Stomach smooth muscle (tissue), 2 donors: Measurements from ENCODE around the gene PTPRJ.

Experiments
- H3K27ac ChIP-seq: one replicate; pipeline ENCODE4 v1.7.0; 2013; ENCODE audit warnings: mild to moderate bottlenecking, low read length, inconsistent platforms
- H3K27me3 ChIP-seq, 2 donors: one replicate each; pipeline ENCODE4 v1.7.0; 2013; ENCODE audit warnings: low read length in 2 of 2; ENCODE audit not compliant: insufficient read depth in 2 of 2, control insufficient read depth in 1 of 2
- H3K36me3 ChIP-seq, 2 donors: one replicate each; pipeline ENCODE4 v1.7.0; 2013; ENCODE audit warnings: low read length in 2 of 2; ENCODE audit not compliant: control insufficient read depth in 2 of 2, insufficient read depth in 2 of 2
- H3K4me1 ChIP-seq: one replicate; pipeline ENCODE4 v1.7.0; 2013; ENCODE audit warnings: low read length; ENCODE audit not compliant: control insufficient read depth, insufficient read depth
- H3K4me3 ChIP-seq, 2 donors: one replicate each; pipeline ENCODE4 v1.7.0; 2013; ENCODE audit warnings: low read length in 2 of 2
- H3K9ac ChIP-seq, 2 donors: one replicate each; pipeline ENCODE4 v1.7.0; 2013; ENCODE audit warnings: low read length in 2 of 2, mild to moderate bottlenecking in 1 of 2
- H3K9me3 ChIP-seq, 2 donors: one replicate each; pipeline ENCODE4 v1.7.0; 2013; ENCODE audit warnings: low read length in 2 of 2; ENCODE audit not compliant: control insufficient read depth in 2 of 2
- donor health status: healthy.
- donor health status: Pancreatic carcinoma.

The PTPRJ gene

DNA sequence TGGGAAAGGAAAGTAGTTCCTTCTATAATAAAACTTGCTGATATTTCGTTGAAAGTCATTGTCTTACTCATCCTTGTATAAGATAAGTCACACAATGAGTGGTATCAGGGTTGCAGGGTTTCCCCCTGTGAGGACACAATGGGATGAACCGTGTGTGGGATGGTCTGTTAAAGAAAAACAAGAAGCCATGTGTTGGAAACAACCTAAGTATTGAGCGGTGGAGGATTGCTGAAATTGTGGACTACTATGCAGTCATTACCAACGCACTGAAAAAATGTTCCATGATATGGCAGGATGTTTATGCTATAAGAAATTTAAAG, 28.6 kb downstream of the PTPRJ start:
- H3K4me3 ChIP-seq, result no peak overlapping the region
- peaks cover 23% of the 10 kb centered on the region for H3K4me1 ChIP-seq
- H3K27ac ChIP-seq, result no peak overlapping the region

DNA sequence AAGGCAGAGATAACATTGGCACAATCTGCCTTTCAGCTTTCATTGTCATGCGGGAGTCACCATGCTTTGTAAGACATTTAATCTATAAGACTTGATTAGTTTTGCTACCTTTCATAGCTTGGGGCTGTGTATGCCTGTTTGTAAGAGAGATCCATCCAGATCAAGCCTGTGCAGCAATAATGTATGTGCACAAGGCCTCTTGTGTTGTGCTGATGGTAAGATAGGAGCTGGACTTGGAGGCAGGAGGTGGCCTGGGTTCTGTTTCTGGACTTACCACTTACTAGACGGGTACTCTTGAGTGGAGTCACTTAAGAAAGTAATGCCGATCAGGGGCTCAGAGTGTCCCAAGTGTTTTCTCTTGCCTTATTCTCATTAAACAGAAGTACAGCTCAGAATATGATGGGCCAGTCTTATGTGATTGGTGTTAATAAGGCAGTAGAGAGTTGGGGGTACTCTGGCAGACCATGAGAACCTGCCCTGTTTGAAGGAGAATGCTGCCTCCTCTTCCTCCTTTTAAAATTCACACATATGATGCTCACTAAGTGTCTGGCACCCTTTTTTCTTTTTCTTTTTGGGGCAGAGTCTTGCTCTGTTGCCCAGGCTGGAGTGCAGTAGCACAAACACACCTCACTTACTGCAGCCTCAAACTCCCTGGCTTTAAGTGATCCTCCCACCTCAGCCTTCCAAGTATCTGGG, 30.9 kb downstream of the PTPRJ start:
- H3K4me3 ChIP-seq, result no peak overlapping the region
- no peak overlapping the region for H3K27ac ChIP-seq
- H3K36me3 ChIP-seq, result no peaks in the 10 kb centered on the region
- H3K9me3 ChIP-seq, result no peaks in the 10 kb centered on the region
- H3K4me1 ChIP-seq, result peaks cover 6% of the 10 kb centered on the region
- H3K27me3 ChIP-seq, result no peaks in the 10 kb centered on the region
- H3K9ac ChIP-seq, result no peak overlapping the region

More for the DNA sequence above, 28.6 kb downstream of the PTPRJ start:
- no peaks in the 10 kb centered on the region for H3K27me3 ChIP-seq
- no peak overlapping the region for H3K9ac ChIP-seq
- H3K9me3 ChIP-seq, result no peaks in the 10 kb centered on the region
- H3K36me3 ChIP-seq, result no peaks in the 10 kb centered on the region

DNA sequence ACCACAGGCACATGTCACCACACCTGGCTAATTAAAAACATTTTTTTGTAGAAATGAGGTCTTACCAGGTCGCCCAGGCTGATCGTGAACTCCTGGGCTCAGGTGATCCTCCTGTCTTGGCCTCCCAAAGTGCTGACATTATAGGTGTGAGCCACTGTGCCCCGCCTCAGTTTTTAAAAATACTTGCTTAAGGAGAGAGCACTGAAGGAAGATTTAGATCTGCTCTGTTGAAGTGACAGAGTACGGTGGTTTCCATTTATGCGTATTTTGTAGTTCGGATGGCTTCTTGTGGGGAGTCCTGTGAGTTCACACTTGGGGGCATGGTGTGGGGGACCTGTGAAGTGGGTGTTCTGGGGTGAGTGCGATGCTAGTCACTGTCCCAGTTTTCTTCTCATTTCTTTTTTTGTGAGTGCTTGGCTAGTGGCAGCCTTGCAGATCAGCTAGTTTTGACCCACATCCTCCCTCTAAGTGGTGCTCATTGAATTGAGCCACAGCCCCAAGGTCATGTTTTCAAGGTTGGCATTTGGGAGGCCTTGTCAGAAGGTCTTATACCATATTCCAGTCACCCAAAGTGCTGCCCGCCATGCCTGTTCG, 31.5 kb downstream of the PTPRJ start:
- H3K36me3 ChIP-seq, result no peaks in the 10 kb centered on the region
- no peak overlapping the region for H3K4me3 ChIP-seq
- no peaks in the 10 kb centered on the region for H3K27me3 ChIP-seq
- no peak overlapping the region for H3K27ac ChIP-seq
- H3K9ac ChIP-seq, result no peak overlapping the region
- no peaks in the 10 kb centered on the region for H3K9me3 ChIP-seq
- H3K4me1 ChIP-seq, result no peaks in the 10 kb centered on the region

DNA sequence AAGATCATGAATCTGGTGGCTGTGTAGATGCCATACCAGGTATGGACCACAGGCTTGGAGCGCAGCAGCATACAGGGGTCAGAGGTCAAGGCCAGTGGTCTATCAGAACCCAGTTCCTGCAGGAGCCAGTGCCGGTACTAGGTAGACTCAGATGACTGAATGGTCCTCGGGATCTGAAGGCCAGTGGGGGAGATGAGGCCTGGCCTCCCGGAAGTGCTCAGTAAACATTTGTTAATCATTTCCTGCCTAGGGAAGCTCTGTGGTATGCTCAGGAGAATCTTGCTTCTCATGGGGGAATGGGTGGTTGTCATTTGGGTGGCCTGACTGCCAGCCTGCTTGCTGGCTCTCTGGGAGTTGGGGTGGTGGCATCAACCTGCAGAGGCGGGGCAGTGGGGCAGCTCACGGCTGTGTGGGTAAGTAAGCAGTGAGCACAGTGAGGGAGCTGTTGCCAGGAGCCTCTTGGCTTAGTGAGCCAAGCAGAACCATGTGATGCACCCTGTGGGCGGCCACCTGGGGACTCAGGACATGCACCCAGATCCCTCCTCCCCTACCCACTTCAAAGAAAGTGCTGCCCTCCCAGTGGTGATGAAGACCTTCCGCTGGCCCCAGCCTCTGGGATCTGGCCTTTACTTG, 33.0 kb downstream of the PTPRJ start:
- H3K9ac ChIP-seq, result no peak overlapping the region
- H3K4me3 ChIP-seq, result no peak overlapping the region
- H3K27ac ChIP-seq, result no peak overlapping the region
- no peaks in the 10 kb centered on the region for H3K9me3 ChIP-seq
- peaks cover 4% of the 10 kb centered on the region for H3K4me1 ChIP-seq
- H3K27me3 ChIP-seq, result no peaks in the 10 kb centered on the region
- no peaks in the 10 kb centered on the region for H3K36me3 ChIP-seq

DNA sequence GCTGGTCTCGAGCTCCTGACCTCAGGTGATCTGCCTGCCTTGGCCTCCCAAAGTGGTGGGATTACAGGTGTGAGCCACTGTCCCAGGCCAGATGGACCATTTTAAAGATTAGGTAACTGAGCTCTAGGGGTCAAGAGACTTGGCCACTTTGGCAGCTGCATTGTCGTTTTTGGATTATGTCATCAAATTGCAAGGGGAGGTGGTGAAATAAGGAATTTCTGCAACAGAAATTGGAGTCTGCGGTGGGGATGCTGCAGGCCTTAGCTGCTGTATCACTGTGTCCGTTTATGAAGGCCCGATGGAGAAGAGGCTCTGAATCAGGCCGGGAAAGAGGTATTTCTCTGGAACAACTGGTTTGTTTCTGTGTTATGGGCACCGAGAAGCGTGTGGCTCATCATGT, 34.6 kb downstream of the PTPRJ start:
- Histone ChIP-seq H3K4me3 (no peak overlapping the region), H3K36me3 (no peaks in the 10 kb centered on the region), H3K27me3 (no peaks in the 10 kb centered on the region), H3K27ac (no peak overlapping the region), H3K4me1 (peaks cover 5% of the 10 kb centered on the region), H3K9me3 (no peaks in the 10 kb centered on the region), H3K9ac (no peak overlapping the region)

DNA sequence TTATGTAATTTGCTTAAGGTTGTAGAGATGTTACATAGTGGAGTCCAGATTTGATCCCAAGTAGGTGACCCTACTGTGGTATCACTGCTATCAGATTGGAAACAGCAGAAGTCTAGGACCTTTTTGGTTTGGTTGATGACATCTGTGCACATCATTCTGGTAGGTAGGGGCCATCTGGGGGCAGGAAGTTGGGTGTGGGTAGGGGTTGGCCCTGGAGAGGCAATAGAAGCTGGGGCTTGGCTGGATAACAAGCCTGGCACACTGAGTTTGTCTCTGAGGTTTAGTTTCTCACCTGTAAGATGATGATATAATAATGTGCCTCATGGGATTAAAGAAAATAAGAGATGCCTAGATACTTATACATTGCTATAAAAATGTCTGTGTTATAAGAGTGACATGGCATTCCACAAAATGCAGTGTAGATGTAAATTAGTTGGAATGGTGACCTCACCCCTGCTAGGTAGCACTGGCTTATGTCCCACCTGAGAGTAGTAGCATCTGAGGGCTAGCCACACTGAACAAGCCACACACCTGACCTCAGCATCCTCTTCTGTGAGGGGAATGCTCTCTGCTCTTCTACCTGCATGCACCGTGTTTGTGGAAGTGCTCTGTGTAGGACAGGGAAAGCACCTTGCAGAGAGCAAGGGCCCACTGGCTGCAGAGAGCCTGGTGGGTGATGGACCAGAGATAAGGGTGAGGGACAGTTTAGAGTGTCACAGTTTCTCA, 36.9 kb downstream of the PTPRJ start:
- Histone ChIP-seq H3K4me3 (no peak overlapping the region), H3K27me3 (no peaks in the 10 kb centered on the region), H3K9ac (no peak overlapping the region), H3K27ac (no peak overlapping the region), H3K4me1 (peaks cover 5% of the 10 kb centered on the region), H3K9me3 (no peaks in the 10 kb centered on the region), H3K36me3 (no peaks in the 10 kb centered on the region)

DNA sequence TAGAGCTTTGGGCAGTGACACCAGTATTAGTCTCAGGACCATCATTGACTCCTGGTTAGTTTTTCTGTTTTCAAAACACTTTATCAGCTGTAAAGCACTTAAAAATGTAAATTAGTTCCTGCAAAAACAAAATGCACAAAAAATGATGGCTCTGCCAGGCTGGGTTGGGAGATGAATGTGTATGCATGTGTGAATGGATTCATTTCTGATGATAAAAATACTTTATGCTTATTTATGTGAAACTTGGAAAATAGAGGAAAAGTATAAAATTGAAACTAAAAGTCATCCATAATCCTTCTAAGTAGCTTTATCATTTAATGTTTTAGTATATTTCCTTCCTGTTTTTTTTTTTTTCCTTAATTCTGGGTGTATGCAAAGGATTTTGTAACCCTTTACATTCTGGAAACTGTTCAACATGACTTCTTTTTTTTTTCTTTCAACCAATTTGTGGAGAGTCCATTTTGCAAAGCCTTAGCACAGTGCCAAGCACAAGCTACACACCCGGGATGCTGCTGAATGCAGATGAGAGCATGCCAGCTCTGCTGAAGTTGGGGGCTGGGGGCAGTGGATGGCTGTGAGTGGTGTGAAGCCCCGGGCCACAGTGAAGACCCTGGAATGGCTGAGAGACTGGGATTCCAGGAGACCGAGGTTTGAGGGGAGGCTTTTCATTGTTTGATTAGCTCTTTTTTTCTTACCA, 37.6 kb downstream of the PTPRJ start:
- no peaks in the 10 kb centered on the region for H3K9me3 ChIP-seq
- H3K27me3 ChIP-seq, result no peaks in the 10 kb centered on the region
- H3K27ac ChIP-seq, result no peak overlapping the region
- H3K4me3 ChIP-seq, result no peak overlapping the region
- H3K9ac ChIP-seq, result no peak overlapping the region
- no peaks in the 10 kb centered on the region for H3K36me3 ChIP-seq
- H3K4me1 ChIP-seq, result peaks cover 5% of the 10 kb centered on the region

DNA sequence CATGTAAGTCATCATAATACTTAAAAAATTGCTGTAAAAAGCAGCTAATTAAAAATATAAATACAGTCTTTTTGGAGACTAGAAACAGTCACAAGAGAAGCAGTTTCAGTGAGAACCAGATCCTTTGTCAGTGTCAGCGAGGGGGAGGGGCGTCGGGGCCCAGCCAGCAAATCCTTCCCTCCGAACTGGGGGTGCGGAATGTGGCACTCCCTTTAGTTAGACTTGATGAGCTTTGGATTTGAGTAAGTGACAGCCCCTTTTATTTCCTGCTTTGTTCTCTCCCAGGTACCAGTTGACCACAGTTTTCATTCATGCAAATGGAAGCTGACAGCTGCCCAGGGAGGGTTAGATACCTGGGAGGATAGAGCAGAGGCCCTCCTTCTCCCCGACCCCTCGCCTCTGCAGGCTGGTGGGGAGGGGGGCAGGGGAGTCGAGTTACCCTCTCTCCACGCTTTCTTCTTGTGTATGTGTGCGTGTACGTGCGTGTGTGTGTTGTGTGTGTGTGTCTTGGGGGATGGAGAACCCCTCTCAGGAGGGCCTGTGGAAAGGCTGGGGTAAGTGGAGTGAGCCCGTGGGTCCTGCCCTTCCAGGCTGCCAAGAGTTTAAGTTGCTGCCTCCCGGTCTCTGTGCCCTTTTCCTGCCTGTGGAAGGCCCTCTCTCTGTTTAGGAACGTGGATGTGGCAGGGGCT, 38.3 kb downstream of the PTPRJ start:
- H3K9me3 ChIP-seq, result no peaks in the 10 kb centered on the region
- no peaks in the 10 kb centered on the region for H3K27me3 ChIP-seq
- H3K27ac ChIP-seq, result no peak overlapping the region
- peaks cover 5% of the 10 kb centered on the region for H3K4me1 ChIP-seq
- H3K9ac ChIP-seq, result no peak overlapping the region
- H3K36me3 ChIP-seq, result no peaks in the 10 kb centered on the region
- H3K4me3 ChIP-seq, result no peak overlapping the region

DNA sequence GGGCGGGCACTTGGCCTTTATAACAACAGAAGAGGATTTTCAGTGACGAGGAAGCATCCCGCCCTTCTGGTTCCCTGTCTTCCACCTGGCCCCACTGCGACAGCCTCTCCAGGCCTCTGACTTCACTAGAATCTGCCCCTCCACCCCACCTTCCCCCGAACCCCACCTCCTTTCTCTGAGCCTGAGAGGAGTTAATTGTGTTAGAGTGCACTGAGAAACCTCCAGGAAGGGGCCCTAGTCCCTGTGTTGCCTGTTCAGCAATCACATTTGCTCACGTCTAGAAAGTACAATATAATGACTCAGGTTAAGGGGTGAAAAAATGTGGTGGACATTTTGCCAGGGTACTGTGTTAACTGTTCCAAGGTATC, 38.8 kb downstream of the PTPRJ start:
- Histone ChIP-seq H3K36me3 (no peaks in the 10 kb centered on the region), H3K27ac (no peak overlapping the region), H3K4me3 (no peak overlapping the region), H3K27me3 (no peaks in the 10 kb centered on the region), H3K4me1 (peaks cover 5% of the 10 kb centered on the region), H3K9ac (no peak overlapping the region), H3K9me3 (no peaks in the 10 kb centered on the region)

DNA sequence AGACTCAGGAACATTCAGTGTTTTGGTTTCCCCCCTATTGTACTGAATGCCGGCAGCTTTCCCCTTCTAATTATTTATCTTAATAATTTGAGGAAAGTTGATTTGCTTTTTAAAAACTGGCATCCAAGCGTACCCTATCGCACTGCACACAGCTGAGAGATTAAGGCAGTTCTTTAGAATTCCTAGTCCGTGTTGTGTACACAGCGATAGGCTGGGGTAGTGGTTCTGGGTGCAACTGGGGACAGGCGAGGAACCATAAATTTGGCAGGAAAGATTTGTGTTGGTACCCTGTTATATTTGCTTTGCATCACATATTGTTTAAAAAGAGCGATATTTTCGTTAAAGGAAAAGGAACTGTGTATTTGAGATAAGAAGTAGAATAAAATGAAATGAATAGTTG, 39.2 kb downstream of the PTPRJ start:
- Histone ChIP-seq H3K9ac (no peak overlapping the region), H3K4me1 (peaks cover 7% of the 10 kb centered on the region), H3K27me3 (no peaks in the 10 kb centered on the region), H3K36me3 (no peaks in the 10 kb centered on the region), H3K9me3 (no peaks in the 10 kb centered on the region), H3K4me3 (no peak overlapping the region), H3K27ac (no peak overlapping the region)
